ENCODE results near the gene FBXW5.

The FBXW5 gene

DNA sequence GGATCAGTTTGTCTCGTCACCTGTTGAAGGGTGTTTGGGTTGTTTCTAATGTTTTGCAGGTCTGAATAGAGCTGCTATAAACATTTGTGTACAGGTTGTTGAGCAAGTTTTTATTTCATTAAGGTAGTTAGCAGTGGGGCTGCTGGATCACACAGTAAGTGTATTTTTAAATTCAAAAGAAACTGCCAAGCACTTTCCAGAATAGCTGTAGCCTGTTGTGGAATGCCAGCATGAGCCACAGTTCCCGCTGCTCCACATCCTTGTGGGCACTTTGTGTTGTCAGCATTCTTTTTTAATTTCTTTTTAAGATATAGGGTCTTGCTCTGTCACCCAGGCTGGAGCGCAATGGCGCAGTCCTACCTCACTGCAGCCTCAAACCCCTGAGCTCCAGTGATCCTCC is 14.5 kb downstream of the FBXW5 start:
- no peak for DNase-seq

DNA sequence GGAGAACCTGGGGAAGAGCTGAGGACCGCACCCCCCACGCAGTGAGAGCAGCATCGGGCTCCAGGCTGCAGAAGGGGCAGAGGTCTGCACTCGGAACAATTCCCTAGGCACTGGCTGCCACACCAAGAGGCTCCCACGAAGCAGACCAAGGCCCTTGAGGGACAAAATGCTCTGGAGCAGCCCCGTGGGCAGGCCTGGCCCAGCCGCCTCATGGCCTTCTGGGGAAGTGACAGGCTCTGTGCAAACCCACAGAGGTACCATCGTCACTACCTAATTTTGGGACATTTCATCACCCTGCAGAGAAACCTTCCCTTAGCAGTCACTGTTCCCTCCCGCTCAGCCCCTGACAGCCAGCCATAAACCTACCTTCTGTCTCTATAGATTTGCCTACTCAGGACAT is 15.9 kb downstream of the FBXW5 start:
- no peak for DNase-seq

DNA sequence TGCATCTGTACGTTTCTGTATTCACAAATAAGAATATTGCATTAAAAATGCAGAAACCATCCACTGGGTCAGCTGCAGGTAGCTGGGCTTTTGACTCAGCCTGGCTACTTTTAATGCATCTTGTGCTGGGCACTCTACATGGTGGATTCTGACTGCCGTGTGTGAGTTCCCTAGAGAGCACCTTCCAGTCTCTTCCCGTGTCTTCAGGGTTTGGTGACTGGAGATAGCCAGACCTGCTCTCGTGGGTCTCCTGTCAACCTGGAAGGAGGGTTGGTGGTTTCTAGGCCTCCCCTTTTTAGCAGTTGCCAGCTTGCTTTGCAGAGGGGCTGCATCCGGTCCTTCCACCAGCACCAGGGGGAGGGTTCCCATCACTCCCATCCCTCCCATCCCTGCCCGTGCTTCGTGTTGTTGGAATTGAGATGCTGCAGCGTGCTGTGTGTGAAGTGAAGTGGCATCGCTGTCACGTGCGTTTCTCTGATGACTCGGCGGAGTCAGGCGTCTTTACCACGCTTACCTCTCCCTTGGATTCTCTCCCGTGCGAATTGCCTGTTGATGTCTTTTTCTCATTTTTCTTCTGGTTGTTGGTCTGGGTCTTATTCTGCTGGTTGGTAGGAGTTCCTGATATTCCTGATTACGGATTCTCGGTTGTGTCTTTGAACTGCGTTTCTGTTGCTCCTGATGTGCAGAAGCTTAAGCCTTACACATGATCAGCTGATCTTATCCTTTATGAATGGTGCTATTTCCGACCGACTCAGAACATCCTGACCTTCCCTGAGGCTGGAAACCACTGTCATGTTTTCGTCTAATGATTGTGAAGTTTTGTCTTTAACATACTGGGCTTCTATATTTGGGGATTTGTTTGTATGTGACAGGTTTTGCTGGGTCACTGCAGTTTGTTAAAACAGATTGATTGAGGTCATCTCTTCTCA is 16.9 kb downstream of the FBXW5 start:
- no peak for DNase-seq

DNA sequence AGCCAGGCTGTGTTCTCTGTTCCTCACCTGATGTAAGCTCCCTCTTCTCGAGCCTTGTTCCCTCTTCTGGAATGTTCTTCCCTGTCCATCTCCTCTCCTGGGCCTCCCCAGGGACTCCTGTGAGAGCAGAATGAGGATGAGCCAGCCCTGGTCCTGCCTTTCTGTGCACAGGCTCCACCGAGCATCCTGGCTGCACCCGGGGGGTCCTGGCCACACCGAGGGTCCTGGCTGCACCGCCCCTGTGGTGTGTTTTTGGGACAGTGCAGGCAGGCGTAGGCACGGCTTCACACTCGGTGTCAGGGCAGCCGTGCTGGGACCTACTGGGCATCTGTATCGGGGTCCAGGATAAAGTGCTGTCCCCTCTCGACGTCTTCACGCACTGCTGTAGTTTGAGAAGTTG is 17.8 kb downstream of the FBXW5 start:
- no peak for DNase-seq

DNA sequence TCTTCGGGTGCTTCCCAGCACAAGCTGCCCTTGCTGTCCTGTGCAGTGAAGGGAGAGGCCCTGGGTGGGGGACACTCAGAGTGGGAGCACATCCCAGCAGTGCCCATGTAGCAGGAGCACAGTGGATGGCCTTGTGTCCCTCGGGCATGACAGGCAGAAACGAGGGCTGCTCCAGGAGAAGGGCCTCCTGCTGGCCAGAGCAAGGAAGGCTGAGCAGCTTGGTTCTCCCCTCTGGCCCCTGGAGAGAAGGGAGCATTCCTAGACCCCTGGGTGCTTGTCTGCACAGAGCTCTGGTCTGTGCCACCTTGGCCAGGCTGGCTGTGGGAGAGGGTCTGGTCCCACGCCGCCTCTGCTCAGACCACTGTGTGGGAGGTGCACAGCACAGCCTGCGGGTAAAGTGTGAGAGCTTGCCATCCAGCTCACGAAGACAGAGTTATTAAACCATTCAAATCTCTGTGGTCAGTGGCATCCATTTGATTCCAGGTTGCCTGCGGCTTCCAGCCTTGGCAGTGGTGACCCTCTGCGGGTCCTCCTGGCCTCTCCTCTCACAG is 18.3 kb downstream of the FBXW5 start:
- DNase-seq: no peak

DNA sequence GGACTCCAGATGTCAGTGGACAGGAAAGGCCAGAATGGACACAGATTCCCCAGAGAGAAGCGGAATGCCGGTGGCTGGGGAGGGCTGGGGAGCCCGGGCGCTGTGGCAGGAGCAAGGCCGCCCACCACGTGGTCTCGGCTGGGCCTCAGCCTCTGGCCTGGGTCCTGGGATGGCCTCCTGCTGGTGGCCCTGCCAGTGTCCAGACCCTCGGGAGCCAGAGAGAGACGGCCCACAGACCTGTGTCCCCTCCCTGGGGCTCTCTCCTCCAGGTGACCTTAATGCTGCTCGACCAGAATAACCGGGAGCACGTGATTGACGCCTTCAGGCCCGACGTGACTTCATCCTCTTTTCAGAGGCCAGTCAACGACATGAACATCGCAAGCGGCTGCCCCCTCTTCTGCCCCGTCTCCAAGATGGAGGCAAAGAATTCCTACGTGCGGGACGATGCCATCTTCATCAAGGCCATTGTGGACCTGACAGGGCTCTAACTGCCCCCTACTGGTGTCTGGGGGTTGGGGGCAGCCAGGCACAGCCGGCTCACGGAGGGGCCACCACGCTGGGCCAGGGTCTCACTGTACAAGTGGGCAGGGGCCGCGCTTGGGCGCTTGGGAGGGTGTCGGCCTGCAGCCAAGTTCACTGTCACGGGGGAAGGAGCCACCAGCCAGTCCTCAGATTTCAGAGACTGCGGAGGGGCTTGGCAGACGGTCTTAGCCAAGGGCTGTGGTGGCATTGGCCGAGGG is 19.0 kb downstream of the FBXW5 start:
- DNase-seq: no peak

DNA sequence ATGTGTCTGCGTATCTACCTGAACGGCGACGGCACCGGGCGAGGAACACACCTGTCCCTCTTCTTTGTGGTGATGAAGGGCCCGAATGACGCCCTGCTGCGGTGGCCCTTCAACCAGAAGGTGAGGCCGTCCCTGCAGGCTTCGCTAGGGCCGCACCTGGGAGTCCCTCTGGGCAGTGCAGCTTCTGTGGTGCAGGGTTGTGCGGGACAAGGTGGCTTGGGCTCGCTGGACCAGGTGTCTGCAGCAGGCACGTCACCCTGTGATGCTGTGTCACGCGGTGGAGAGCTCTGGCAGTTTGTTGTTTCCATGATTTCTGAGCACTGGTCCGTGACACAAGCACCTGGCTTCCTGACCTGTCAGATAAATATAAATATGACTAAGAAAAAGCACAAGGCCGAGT is 20.7 kb downstream of the FBXW5 start:
- no peak for DNase-seq

DNA sequence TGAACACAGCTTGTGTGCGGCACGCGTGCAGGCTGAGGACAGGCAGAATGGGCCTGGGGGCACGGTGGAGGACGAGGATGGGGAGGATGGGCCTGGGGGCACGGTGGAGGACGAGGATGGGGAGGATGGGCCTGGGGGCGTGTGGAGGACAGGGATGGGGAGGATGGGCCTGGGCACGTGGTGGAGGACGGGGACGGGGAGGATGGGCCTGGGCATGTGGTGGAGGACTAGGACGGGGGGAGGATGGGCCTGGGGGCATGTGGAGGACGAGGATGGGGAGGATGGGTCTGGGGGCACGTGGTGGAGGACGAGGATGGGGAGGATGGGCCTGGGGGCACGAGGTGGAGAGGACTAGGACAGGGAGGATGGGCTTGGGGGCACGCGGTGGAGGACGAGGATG is 22.0 kb downstream of the FBXW5 start:
- no peak for DNase-seq

DNA sequence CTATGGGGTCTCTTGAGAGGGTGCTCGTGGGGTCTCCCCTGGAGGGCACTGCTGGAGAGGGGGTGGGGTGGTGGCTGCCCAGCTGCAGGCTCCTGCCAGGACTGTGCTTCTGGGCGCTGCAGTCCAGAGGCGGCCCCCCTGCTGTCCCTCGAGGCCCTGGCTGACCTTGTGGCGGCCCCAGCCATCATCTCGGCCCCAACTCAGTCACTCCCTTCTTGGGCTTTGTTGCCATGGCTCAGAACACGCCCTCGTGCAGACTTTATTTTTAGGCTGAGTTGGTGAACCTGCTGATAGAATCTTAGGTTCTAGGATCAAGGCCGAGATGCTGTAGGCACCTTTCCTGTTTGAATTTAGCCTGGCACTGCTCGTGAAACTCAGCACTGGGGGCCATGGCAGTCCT is 22.8 kb downstream of the FBXW5 start:
- DNase-seq: no peak

DNA sequence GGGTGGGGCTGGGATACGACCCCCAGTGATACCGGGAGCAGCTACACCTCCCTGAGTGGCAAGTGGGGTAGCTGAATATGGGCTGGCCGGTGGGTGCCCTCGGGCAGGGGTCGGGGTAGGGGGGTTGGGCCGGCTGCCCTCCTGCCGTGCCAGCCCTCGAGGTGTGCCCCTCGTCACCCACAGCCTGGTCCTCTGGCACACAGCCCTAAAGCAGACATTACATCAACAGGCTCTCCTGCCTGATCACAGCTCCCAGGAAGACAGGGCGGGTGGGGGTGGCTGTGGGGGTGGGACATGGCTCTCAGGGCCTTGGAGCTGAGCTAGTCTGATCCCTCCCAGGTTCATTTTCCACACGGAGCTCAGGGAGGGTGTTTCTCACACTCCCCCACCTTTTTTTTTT is 23.2 kb downstream of the FBXW5 start:
- no peak for DNase-seq

DNA sequence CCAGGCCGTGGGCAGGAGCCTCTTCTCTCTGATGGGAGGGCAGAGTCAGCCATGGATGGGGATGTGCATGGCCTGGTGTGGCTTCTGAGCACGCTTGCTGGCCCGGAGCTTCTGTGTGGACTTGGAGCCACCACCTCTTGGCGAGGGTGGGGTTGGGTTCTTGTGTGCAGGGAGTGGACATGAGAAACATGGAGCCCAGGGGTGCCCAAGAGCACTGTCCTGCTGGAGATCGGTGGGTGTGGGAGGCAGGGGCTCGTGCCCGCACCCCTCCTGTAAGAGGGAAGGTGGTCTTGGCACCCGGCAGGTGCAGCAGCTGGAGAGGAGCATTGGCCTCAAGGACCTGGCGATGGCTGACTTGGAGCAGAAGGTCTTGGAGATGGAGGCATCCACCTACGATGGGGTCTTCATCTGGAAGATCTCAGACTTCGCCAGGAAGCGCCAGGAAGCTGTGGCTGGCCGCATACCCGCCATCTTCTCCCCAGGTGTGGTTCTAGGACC is 23.8 kb downstream of the FBXW5 start:
- no peak for DNase-seq

DNA sequence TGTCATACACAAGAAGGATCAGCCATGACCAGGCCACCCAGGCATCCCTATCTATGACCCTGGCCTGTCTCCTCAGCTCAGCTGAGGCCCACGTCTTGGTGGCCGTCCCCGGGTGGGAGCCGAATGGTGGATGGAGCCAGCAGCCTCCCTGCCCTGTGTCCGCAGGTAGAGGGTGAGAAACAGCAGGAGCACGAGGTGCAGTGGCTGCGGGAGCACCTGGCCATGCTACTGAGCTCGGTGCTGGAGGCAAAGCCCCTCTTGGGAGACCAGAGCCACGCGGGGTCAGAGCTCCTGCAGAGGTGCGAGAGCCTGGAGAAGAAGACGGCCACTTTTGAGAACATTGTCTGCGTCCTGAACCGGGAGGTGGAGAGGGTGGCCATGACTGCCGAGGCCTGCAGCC is 24.5 kb downstream of the FBXW5 start:
- no peak for DNase-seq

DNA sequence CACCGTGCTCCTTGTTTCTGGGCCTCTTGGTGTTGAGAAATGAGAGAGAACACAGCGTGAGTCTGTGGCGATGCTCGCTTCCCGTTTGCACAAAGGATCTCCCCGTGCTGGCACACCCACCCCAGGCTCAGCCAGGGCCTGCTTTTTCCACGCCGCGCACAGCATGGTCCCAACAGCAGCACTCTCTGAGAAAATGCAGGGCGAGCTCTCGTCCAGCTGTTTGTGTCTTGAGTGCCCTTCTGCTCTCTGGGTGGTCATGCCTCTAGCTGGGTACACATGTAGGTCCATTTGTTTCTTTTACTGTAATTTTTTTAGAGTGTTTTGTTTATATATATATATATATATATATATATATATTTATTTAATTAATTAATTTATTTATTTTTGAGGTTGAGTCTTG is 26.6 kb downstream of the FBXW5 start:
- no peak for DNase-seq

DNA sequence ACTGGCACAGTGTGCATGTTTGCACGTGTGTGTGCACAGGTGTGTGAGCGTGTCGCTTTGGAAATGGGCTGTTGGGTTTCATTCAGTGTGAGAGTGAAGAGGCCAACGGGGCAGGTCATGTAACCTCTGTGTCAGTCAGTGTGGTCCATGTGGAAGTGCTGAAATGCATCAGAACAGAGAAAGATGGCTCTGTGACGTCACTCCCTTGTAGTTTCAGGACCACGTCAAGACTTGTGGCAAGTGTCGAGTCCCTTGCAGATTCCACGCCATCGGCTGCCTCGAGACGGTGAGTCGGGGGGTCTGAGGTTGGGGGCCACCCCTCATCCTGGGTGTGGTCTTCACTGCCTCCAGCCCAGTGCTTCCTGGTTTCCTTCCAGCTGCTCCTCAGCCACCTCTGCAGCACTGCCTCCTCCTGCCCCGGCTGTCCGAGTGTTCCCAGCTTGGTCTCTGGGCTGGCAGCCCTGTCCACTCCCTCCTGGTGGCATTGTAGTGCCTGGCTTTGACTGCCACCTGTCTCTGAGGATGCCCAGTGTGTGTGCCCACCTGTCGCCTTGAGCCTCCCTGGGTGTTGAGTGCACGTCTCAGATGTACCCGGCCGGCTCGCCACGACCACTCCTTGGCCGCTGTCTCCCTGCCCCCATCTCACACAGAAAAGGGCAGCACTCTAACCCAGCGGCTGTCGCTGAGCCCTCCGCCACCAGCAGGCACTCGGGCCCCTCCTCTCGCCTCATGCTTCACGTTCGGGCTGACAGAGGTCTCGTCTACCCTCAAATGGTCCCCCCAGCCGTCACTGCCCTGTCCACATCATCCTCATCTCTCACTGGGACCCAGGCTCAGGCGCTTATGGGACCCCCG is 28.0 kb downstream of the FBXW5 start:
- no peak for DNase-seq

DNA sequence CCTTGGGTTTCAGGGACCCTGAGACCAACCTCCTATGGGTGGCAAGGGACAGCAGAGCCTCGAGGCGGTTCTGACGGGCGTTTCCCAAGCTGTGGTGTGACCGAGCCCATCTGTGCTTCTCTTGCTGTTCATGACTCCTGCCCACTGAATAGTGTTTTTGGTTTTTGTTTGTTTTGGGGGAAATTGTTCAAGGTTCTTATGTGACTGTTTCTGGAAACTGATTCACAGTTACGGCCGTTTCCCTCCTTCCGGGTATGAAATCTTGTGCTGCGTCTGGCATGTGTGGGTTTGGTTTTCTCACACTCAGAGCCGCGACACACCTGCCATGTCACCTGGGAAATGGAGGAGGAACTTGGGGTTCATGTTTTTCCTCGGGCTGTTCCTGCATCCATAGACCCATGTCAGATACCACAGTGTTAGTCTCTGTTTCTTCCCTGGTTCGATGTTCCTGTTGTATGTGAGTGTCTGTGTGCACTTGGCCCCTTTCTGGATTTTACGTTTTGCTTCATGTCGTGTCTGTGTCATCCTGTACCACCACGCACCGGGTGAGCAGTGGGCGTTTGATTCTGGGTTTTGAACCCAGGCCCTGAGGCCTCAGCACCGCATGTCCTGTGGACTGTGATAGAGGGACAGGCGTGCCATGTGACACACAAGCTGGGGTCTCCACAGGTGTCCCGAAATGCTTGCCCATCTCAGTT is 28.8 kb downstream of the FBXW5 start:
- DNase-seq: no peak

DNA sequence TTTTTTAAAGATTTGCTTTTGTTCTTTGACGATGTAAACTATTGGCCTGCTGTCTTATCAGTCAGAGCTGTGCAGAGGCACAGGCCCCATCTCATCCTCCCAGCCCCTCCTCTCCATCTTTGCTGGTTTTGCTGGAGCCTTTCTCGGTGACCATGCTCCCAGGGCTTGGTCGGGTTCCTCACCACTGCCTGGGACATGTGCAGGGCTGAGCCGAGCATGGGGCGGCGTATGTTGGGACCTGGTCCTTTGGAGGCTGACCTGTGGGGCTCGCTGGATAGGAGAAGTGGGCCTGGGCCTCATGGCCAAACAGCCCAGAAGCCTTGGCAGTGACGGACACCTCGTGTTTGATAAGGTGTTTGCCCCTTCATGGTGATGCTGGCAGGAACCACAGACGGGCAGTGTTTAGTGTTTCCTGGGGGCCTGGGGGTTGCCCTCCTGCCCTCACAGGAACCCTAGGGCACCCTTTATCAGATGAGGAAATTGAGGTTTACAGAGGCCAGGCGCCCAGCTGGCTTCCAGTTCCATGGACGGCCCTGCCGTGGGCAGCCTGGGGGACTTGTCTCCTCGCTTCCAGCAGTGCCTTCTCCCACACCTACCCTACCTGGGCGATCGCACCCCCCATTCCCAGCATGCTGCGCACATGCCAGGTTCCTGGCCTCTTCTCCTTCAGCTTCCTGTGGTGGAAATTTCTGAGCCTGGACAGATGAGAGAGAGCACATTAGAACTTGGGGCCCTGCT is 30.7 kb downstream of the FBXW5 start:
- no peak for DNase-seq

DNA sequence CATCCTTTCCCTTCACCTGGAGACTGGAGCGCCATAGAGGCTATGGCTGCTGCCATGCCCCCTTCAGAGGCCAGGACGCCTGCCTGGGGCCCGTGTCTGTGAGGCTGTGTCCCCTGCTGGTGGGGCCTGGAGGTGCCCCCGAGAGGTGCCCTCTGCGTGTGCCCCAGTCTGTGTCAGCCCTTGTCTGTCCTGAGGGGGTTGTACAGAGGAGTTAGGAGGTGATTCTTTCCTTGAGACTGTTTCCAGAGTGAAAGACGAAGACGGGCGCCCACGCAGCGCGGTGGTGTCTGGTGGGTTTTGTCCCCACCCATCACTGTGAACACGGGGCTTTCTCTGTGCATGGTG is 33.7 kb downstream of the FBXW5 start:
- DNase-seq: no peak

DNA sequence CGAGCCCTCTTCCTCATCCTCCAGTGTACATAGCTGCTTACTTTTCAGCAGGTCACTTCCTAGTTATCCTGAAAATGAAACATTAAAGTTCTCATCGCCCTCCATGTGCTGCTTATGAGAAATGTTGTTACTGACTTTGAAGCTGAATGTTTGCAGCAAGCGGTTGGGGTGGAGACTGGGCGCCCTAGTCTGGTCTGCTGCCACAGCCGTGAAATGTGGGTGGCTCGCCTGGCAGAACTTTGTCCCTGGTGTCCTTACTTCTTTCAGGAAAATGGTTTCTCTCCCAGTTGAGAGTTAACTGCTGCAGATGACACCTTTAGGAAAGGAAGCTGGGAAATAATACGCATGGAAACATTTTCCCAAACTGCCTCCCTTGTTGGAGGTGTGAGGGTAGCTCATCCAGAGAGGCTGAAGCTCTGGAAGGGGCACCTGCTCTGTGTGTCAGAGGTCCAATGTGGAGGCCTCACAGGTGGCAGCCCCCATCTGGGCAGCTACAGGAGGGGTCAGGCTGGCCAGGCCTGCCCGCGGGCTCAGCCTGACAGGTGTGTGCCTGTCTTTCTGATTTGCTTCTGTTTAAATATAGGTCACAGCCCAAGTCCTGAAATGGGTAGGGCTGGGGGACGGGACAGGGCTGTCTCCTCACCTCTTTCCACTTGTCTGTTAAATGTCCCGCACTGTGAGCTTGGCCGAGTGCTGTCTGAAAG is 34.2 kb downstream of the FBXW5 start:
- no peak for DNase-seq

DNA sequence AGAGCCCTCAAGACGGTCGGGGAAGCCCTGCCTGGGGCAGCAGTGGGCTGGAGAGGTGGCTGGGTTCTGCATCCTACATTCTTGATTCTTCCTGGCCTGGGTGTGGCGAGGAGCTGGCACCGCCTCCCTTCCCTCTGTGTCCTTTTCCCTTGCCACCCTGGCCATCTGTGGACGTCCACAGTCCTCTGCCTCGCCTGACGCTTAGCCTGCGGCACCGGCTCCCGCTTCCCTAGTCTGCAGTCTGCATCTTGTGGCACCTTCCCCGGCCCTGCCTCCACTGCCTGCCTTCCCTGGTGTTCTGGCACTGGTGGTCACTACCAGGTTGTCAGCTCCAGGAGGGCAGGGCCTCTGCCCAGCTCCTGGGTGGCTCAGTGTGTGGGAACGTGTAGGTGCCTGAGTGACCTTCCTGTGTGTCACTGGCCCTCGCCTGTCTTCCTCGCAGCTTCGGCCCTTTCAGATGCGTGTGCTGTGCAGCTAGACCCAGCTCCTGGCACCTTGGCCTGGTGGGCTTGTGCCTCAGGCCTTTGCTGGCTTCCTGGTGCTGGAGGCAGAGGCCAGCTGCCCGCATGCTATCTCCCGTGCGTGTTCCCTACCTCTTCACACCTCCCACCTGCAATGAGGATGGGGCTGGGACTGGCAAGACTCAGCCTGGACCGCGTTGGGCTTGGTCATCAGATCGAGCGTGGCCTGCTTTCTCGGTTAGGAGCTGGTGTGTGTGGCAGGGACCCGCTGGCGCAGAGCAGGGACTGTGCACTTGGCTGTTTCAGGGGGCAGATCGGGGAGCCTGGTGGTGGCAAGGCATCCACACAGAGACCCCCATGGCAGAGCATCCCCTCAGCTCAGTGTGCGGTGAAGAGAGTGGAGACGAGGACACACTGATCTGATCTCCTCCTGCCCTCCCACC is 37.3 kb downstream of the FBXW5 start:
- no peak for DNase-seq

DNA sequence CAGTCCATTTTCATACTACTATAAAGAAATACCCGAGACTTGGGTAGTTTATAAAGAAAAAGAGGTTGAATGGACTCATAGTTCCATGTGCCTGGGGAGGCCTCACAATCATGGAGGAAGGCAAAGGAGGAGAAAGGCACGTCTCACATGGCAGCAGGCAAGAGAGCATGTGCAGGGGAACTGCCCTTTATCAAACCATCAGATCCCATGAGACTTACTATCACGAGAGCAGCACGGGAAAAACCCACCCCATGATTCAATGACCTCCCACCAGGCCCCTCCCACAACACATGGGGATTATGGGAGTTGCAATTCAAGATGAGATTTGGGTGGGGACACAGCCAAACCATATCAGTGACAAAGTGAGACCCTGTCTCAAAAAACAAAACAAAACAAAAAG is 38.3 kb downstream of the FBXW5 start:
- no peak for DNase-seq
